ENCODE results near the gene MR1.

MR1 gene

GRCh38 chr1:181064702-181065101, 30.9 kb downstream of the MR1 start:
- Histone ChIP-seq H3K36me3 (ENCODE audit: insufficient read depth, insufficient read length, low read length) (no peaks in the 10 kb centered on the region), H3K4me3 (ENCODE audit: insufficient read length, low read depth) (no peak overlapping the region), H3K4me1 (ENCODE audit: insufficient read depth, insufficient read length) (peaks cover 3% of the 10 kb centered on the region), H3K9me3 (ENCODE audit: insufficient read depth, low read length) (no peaks in the 10 kb centered on the region), H3K9ac (ENCODE audit: insufficient read length, low read depth) (no peak overlapping the region), H3K27me3 (ENCODE audit: insufficient read depth, insufficient read length) (no peaks in the 10 kb centered on the region)
- TF ChIP-seq ZNF274 (IDR thresholded peaks at IDR 0.05; ENCODE audit: low read depth, low read length): no peak
- TF ChIP-seq SUZ12 (IDR thresholded peaks at IDR 0.05; ENCODE audit: extremely low read depth, insufficient read depth, insufficient read length): no peak
- no peak for TF ChIP-seq YY1 (IDR thresholded peaks at IDR 0.05; ENCODE audit: insufficient read depth, insufficient read length)
- no peak for DNase-seq (ENCODE audit: low read depth, low spot score)

DNA sequence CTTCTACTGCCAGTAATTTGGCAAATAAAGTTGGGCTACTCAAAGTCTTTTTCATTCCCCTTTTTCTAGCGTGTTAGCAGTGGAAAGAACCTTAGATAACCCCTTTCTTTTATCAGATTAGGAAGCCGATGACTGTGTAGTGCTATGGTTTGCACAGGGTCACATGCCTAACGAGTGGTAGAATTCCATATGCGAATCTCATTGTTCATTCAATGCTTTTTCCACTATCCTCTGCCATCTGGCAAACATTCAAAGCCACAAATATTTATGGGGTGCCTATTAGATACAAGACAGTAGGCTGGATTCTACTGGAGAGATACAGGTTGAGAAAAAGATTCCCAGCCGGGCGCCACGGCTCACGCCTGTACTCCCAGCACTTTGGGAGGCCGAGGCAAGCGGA, 39.9 kb downstream of the MR1 start:
- TF ChIP-seq YY1 (IDR thresholded peaks at IDR 0.05; ENCODE audit: insufficient read depth, insufficient read length): no peak
- no peak for TF ChIP-seq SUZ12 (IDR thresholded peaks at IDR 0.05; ENCODE audit: extremely low read depth, insufficient read depth, insufficient read length)
- no peak for TF ChIP-seq ZNF274 (IDR thresholded peaks at IDR 0.05; ENCODE audit: low read depth, low read length)
- DNase-seq (ENCODE audit: low read depth, low spot score): no peak
- no peaks in the 10 kb centered on the region for H3K27me3 ChIP-seq (ENCODE audit: insufficient read depth, insufficient read length)
- H3K9ac ChIP-seq (ENCODE audit: insufficient read length, low read depth): no peak overlapping the region
- H3K4me1 ChIP-seq (ENCODE audit: insufficient read depth, insufficient read length): peaks cover 8% of the 10 kb centered on the region
- no peak overlapping the region for H3K4me3 ChIP-seq (ENCODE audit: insufficient read length, low read depth)
- no peaks in the 10 kb centered on the region for H3K36me3 ChIP-seq (ENCODE audit: insufficient read depth, insufficient read length, low read length)
- H3K9me3 ChIP-seq (ENCODE audit: insufficient read depth, low read length): no peaks in the 10 kb centered on the region

- TF ChIP-seq SUZ12 (IDR thresholded peaks at IDR 0.05; ENCODE audit: extremely low read depth, insufficient read depth, insufficient read length) (no peak), ZNF274 (IDR thresholded peaks at IDR 0.05; ENCODE audit: low read depth, low read length) (no peak), YY1 (IDR thresholded peaks at IDR 0.05; ENCODE audit: insufficient read depth, insufficient read length) (no peak)
- no peaks in the 10 kb centered on the region for H3K27me3 ChIP-seq (ENCODE audit: insufficient read depth, insufficient read length)
- H3K36me3 ChIP-seq (ENCODE audit: insufficient read depth, insufficient read length, low read length): no peaks in the 10 kb centered on the region
- peaks cover 8% of the 10 kb centered on the region for H3K4me1 ChIP-seq (ENCODE audit: insufficient read depth, insufficient read length)
- no peak for DNase-seq (ENCODE audit: low read depth, low spot score)
- H3K9me3 ChIP-seq (ENCODE audit: insufficient read depth, low read length): no peaks in the 10 kb centered on the region
- no peak overlapping the region for H3K4me3 ChIP-seq (ENCODE audit: insufficient read length, low read depth)
- H3K9ac ChIP-seq (ENCODE audit: insufficient read length, low read depth): no peak overlapping the region
Observed at GRCh38 chr1:181075766-181076350, 42.1 kb downstream of the MR1 start.

GRCh38 chr1:181076852-181077251, 43.1 kb downstream of the MR1 start:
- no peaks in the 10 kb centered on the region for H3K36me3 ChIP-seq (ENCODE audit: insufficient read depth, insufficient read length, low read length)
- no peak overlapping the region for H3K4me3 ChIP-seq (ENCODE audit: insufficient read length, low read depth)
- H3K4me1 ChIP-seq (ENCODE audit: insufficient read depth, insufficient read length): peaks cover 8% of the 10 kb centered on the region
- H3K9me3 ChIP-seq (ENCODE audit: insufficient read depth, low read length): no peaks in the 10 kb centered on the region
- H3K27me3 ChIP-seq (ENCODE audit: insufficient read depth, insufficient read length): no peaks in the 10 kb centered on the region
- TF ChIP-seq YY1 (IDR thresholded peaks at IDR 0.05; ENCODE audit: insufficient read depth, insufficient read length): no peak
- TF ChIP-seq SUZ12 (IDR thresholded peaks at IDR 0.05; ENCODE audit: extremely low read depth, insufficient read depth, insufficient read length): no peak
- TF ChIP-seq ZNF274 (IDR thresholded peaks at IDR 0.05; ENCODE audit: low read depth, low read length): no peak
- DNase-seq (ENCODE audit: low read depth, low spot score): no peak
- H3K9ac ChIP-seq (ENCODE audit: insufficient read length, low read depth): no peak overlapping the region

DNA sequence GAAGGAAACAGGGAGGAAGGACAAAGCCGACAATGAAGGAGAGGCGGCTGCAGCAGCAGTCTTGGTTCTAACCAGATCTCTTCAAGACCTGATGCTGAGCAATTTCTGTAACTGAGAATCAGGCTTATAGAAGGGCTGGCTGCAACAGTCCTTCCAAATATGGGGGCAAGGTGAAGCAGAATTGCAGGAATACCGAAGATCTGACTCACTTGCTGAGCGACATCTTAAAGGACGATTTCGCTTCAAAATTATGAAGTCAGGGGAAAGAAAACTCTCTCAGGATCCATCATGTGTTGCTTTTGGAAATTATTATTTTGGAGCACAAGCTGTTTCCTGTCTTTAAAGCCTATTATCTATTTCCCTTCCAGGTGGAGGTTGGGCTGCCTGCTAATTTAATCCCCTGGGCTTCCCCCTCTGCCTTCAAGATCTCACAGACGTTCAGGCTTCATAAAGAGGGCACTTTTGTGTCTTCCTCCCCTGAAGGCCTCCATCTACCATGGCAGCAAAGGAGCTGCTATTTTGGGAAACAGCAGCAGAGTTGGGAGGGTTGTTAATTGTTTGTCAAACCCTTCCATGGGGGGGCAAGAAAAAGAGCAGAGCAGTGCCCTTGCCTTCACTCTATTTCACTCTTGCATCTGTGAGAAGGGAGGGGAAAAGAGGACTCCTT, 43.9 kb downstream of the MR1 start:
- Histone ChIP-seq H3K9me3 (ENCODE audit: insufficient read depth, low read length) (no peaks in the 10 kb centered on the region), H3K4me1 (ENCODE audit: insufficient read depth, insufficient read length) (peaks cover 8% of the 10 kb centered on the region), H3K4me3 (ENCODE audit: insufficient read length, low read depth) (no peak overlapping the region), H3K36me3 (ENCODE audit: insufficient read depth, insufficient read length, low read length) (no peaks in the 10 kb centered on the region), H3K9ac (ENCODE audit: insufficient read length, low read depth) (no peak overlapping the region), H3K27me3 (ENCODE audit: insufficient read depth, insufficient read length) (no peaks in the 10 kb centered on the region)
- TF ChIP-seq YY1 (IDR thresholded peaks at IDR 0.05; ENCODE audit: insufficient read depth, insufficient read length) (no peak), SUZ12 (IDR thresholded peaks at IDR 0.05; ENCODE audit: extremely low read depth, insufficient read depth, insufficient read length) (no peak), ZNF274 (IDR thresholded peaks at IDR 0.05; ENCODE audit: low read depth, low read length) (no peak)
- no peak for DNase-seq (ENCODE audit: low read depth, low spot score)

DNA sequence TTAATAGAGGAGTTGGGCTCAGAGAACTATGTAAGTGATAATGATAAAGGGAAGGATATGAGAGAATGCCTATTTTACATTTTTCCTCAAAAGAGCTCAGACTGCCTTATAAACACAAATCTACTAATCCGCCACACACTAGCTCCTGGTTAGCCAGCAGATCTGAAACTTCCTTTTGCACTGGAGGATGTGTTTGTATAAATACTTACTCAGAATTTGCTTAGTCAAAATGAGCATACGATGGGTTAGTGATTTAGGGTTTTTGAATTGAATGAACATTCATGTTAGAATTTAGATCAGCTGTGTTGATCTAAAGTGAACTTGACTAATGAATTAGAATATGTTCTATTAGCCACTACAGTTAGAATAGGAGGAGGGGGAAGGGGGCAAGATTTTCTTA, 45.6 kb downstream of the MR1 start:
- no peak overlapping the region for H3K4me3 ChIP-seq (ENCODE audit: insufficient read length, low read depth)
- TF ChIP-seq SUZ12 (IDR thresholded peaks at IDR 0.05; ENCODE audit: extremely low read depth, insufficient read depth, insufficient read length) (no peak), ZNF274 (IDR thresholded peaks at IDR 0.05; ENCODE audit: low read depth, low read length) (no peak), YY1 (IDR thresholded peaks at IDR 0.05; ENCODE audit: insufficient read depth, insufficient read length) (no peak)
- H3K9me3 ChIP-seq (ENCODE audit: insufficient read depth, low read length): no peaks in the 10 kb centered on the region
- H3K4me1 ChIP-seq (ENCODE audit: insufficient read depth, insufficient read length): peaks cover 8% of the 10 kb centered on the region
- H3K27me3 ChIP-seq (ENCODE audit: insufficient read depth, insufficient read length): no peaks in the 10 kb centered on the region
- no peak for DNase-seq (ENCODE audit: low read depth, low spot score)
- H3K36me3 ChIP-seq (ENCODE audit: insufficient read depth, insufficient read length, low read length): no peaks in the 10 kb centered on the region
- no peak overlapping the region for H3K9ac ChIP-seq (ENCODE audit: insufficient read length, low read depth)

GRCh38 chr1:181079920-181080319, 46.1 kb downstream of the MR1 start:
- H3K27me3 ChIP-seq (ENCODE audit: insufficient read depth, insufficient read length): no peaks in the 10 kb centered on the region
- H3K9me3 ChIP-seq (ENCODE audit: insufficient read depth, low read length): no peaks in the 10 kb centered on the region
- H3K4me1 ChIP-seq (ENCODE audit: insufficient read depth, insufficient read length): peaks cover 8% of the 10 kb centered on the region
- H3K4me3 ChIP-seq (ENCODE audit: insufficient read length, low read depth): no peak overlapping the region
- H3K9ac ChIP-seq (ENCODE audit: insufficient read length, low read depth): no peak overlapping the region
- no peaks in the 10 kb centered on the region for H3K36me3 ChIP-seq (ENCODE audit: insufficient read depth, insufficient read length, low read length)
- DNase-seq (ENCODE audit: low read depth, low spot score): no peak
- TF ChIP-seq YY1 (IDR thresholded peaks at IDR 0.05; ENCODE audit: insufficient read depth, insufficient read length) (no peak), SUZ12 (IDR thresholded peaks at IDR 0.05; ENCODE audit: extremely low read depth, insufficient read depth, insufficient read length) (no peak), ZNF274 (IDR thresholded peaks at IDR 0.05; ENCODE audit: low read depth, low read length) (no peak)

Data from NT2/D1 (cell line).